Astrocyte (in vitro differentiated cells and primary cell): ENCODE data around the gene CTNNBIP1.

Experiments used
- EZH2 ChIP-seq: IDR thresholded peaks from 2 replicates; pipeline ENCODE4 v1.6.1; 2012; ENCODE audit warnings: mild to moderate bottlenecking, low read length, inconsistent platforms; ENCODE audit not compliant: insufficient read depth
- TF ChIP-seq, protein P1 (sequence below): IDR thresholded peaks from 2 replicates; pipeline ENCODE4 v1.5.1; 2011; ENCODE audit warnings: low read depth, mild to moderate bottlenecking, inconsistent platforms, low read length, moderate library complexity; ENCODE audit not compliant: insufficient read depth

DNA sequence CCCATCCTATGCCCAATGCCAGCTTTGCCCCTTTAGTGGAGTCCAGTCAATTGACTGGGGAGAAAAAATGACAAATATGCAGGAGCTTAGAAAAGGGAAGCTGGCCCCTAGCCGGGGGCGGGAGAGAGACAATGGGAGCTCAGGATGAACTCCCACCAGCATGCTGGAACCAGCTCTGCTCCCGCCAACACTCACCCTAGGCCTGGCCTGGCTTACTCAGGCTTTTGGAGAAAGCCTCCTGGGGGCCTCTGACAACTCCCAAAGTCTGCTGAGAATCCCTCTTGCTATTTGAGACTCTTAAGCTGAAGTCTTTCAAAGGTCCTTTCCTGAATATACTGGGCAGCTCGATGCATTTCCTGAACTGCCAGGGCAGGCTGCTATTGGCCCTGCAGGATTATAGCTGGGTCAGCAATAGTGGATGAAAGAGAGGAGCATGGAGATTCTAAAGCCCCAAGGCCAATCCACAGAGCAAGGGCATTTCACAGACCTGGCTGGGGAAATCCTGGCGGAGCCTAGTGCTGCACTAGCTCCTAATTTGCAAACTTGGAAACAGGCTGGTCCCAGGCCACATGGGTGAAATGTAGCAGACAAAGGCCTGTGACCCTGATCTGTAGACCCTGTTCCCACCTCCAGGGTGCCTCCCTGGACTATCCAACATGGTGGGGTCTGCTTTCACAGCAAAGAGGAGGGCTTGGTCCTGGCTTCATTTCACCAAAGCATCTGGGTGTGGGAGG lies 50.6 kb downstream of the CTNNBIP1 start:
- TF ChIP-seq EZH2: no peak
- TF ChIP-seq, protein P1, sequence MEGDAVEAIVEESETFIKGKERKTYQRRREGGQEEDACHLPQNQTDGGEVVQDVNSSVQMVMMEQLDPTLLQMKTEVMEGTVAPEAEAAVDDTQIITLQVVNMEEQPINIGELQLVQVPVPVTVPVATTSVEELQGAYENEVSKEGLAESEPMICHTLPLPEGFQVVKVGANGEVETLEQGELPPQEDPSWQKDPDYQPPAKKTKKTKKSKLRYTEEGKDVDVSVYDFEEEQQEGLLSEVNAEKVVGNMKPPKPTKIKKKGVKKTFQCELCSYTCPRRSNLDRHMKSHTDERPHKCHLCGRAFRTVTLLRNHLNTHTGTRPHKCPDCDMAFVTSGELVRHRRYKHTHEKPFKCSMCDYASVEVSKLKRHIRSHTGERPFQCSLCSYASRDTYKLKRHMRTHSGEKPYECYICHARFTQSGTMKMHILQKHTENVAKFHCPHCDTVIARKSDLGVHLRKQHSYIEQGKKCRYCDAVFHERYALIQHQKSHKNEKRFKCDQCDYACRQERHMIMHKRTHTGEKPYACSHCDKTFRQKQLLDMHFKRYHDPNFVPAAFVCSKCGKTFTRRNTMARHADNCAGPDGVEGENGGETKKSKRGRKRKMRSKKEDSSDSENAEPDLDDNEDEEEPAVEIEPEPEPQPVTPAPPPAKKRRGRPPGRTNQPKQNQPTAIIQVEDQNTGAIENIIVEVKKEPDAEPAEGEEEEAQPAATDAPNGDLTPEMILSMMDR: no peak
